Vagina (tissue), 2 donors: ENCODE data around the gene CCDC126. TPM values are rescaled to one million over a fixed set of nuclear protein-coding genes. Genes with fewer than 3 reads are reported as not detected.
"Not testable (repeated sequence)": the region's sequence is repeated elsewhere in the genome, so short reads cannot be mapped to it uniquely, and the experiment has no call there.

Experiments
- DNase-seq, 2 donors: peaks; one replicate each; pipeline ENCODE4 v3.0.0-alpha.2; 2017; ENCODE audit errors: extremely low spot score in 2 of 2
- H3K27ac ChIP-seq: fragments of 200-600 bp; sonication (generic); one replicate; pipeline ENCODE4 v1.5.1; 2019
- H3K27me3 ChIP-seq: fragments of 200-600 bp; sonication (generic); one replicate; pipeline ENCODE4 v1.5.1; 2019
- H3K36me3 ChIP-seq, 2 donors: fragments of 200-600 bp; sonication (generic); one replicate each; pipeline ENCODE4 v1.5.1; 2017 to 2019
- H3K4me1 ChIP-seq: fragments of 200-600 bp; sonication (generic); one replicate; pipeline ENCODE4 v1.5.1; 2019
- H3K4me3 ChIP-seq, 2 donors: fragments of 200-600 bp; sonication (generic); 1 replicate in 1 of 2; 2 replicates in 1 of 2; pipeline ENCODE4 v1.5.1; 2016 to 2019
- H3K9me3 ChIP-seq: fragments of 200-600 bp; sonication (generic); one replicate; pipeline ENCODE4 v1.5.1; 2019
- POLR2A ChIP-seq, 2 donors: fragments of 450-650 bp; IDR thresholded peaks; one replicate each; pipeline ENCODE4 v1.6.1; 2017; ENCODE audit warnings: antibody characterized with exemption in 2 of 2, mild to moderate bottlenecking in 2 of 2, moderate library complexity in 2 of 2
- POLR2AphosphoS5 ChIP-seq, 2 donors: sonication (generic); formaldehyde crosslinking; IDR thresholded peaks; one replicate each; pipeline ENCODE4 v1.9.0; 2017; ENCODE audit warnings: antibody characterized with exemption in 2 of 2, mild to moderate bottlenecking in 2 of 2, low read depth in 1 of 2; ENCODE audit not compliant: insufficient read depth in 1 of 2
- intact Hi-C: fragments of 100-400 bp; cut with DNase I; formaldehyde crosslinking; loops from one replicate; pipeline ENCODE4 v1.15.1; 2023
- total RNA-seq: library from RNA; depleted of rRNA; stranded (reverse); fragments of >200 nt; gene quantifications from one replicate; pipeline ENCODE4 v1.2.3, GENCODE V29; 2016
- TF ChIP-seq, protein P1 (sequence below), 3 experiments: fragments of 450-650 bp in 2 of 3; fragments of 200-600 bp in 1 of 3; sonication (generic) in 1 of 3; IDR thresholded peaks; one replicate each; pipeline ENCODE4 v1.5.1; 2017 to 2019; ENCODE audit warnings: antibody characterized with exemption in 3 of 3, mild to moderate bottlenecking in 2 of 3, moderate library complexity in 2 of 3

Gene CCDC126
- total RNA-seq, 1 donor from 2014 or later: 18.7 TPM

DNA sequence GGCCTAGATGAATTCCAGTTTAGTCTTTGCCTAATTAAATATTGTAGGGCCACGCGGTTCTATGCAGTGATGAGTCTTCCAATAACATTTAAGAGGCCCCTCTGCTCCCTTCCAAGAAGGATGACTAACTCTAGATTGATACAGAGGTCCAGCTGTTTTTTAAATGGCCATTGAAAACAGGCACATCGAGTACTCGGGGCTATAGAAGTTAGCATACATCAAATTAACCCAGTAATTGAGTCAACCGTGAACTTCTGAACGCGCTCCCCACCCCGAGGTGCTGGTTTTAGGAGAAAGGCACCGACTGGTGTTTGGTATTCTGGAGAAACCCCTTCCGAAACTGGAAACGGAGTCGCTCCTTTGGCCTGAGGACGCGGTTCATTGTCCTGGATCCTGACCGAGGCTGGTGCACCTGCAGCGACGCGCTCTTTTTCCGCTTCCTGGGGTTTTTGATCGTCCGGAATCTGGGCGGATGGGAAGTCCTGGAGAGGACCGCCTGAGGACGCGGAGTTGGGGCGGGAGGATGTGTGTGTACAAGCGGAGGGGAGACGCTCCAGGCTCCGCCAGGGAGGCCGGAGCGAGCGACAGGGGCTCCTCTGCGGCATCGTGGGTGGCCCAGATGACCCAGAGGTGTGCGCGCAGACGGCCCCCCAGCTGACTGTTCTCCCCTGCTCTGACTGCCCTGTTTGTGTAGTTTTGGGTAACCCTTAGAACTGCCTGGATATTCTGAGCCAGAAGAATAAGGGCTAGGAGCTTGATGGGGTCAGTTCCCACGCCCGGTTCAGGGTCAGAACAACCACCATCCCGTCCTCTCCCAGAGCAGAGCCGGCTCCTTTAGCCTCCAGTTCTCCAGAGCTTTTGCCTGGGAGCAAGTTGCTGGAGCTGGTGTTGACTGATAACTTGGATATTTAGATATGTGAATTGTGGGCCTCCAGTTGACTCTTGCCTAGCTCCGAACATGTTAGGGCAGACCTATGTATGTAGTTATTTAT lies 83.5 kb downstream of the CCDC126 start:
- Histone ChIP-seq H3K9me3 (no peaks in the 10 kb centered on the region), H3K4me3 (peak overlapping the region; percentile 56 to 69), H3K4me1 (peaks cover 8% of the 10 kb centered on the region), H3K27ac (peak overlapping the region; percentile 68), H3K27me3 (no peaks in the 10 kb centered on the region), H3K36me3 (no peaks in the 10 kb centered on the region)
- intact Hi-C loops: no loop called here
- DNase-seq: no peak
- no peak for TF ChIP-seq POLR2A (IDR thresholded peaks at IDR 0.05)
- TF ChIP-seq POLR2AphosphoS5 (IDR thresholded peaks at IDR 0.05; ENCODE audit: insufficient read depth in 1 of 2, low read depth in 1 of 2): peak in 1 of 2 donors; percentile 12

DNA sequence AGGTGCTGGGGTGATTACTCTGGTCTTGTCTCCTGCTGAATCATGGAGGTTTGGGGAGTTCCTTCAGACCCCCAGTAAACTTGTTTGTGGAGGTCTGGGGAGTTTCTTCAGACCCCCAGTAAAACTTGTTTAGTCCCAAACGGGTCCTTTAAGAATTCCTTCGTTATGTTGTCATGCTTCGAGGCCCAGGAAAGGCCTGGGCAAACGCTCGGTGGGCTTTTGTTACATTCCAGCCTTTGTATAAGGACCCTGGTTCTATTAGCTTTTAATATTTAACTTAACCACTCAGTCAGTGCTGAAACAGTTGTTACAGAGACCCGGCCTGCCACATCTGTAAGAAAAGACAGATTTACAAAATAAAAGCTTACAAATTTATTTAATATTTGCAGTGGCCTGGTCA lies 86.9 kb downstream of the CCDC126 start:
- H3K27me3 ChIP-seq, H3K36me3 ChIP-seq, H3K4me3 ChIP-seq, intact Hi-C loops, DNase-seq, H3K9me3 ChIP-seq, H3K27ac ChIP-seq, H3K4me1 ChIP-seq: not testable (repeated sequence)

DNA sequence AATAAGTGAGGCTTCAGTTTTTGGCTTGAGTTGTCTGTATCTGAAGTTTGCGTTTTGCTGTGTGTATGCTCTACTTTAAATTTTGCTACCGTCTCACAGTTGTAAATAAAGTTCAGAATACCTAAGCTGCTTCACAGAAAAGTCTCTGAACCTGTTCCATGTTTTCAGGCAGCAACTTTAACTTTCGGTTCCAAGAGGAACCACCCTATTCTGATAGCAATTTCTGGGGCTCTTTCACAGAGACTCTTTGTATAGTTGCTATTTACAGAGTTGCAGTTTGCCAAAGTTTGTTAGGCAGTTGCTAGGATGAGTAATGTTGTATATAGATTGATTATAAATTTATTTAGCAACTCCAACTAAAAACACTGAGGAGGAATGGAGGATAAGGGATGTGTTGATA lies 88.5 kb downstream of the CCDC126 start:
- no peak for DNase-seq
- TF ChIP-seq POLR2AphosphoS5 (IDR thresholded peaks at IDR 0.05; ENCODE audit: insufficient read depth in 1 of 2, low read depth in 1 of 2) (no peak), POLR2A (IDR thresholded peaks at IDR 0.05) (no peak)
- TF ChIP-seq, protein P1, sequence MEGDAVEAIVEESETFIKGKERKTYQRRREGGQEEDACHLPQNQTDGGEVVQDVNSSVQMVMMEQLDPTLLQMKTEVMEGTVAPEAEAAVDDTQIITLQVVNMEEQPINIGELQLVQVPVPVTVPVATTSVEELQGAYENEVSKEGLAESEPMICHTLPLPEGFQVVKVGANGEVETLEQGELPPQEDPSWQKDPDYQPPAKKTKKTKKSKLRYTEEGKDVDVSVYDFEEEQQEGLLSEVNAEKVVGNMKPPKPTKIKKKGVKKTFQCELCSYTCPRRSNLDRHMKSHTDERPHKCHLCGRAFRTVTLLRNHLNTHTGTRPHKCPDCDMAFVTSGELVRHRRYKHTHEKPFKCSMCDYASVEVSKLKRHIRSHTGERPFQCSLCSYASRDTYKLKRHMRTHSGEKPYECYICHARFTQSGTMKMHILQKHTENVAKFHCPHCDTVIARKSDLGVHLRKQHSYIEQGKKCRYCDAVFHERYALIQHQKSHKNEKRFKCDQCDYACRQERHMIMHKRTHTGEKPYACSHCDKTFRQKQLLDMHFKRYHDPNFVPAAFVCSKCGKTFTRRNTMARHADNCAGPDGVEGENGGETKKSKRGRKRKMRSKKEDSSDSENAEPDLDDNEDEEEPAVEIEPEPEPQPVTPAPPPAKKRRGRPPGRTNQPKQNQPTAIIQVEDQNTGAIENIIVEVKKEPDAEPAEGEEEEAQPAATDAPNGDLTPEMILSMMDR (IDR thresholded peaks at IDR 0.05): no peak
- intact Hi-C loops: no loop called here
- H3K27me3 ChIP-seq: no peaks in the 10 kb centered on the region
- H3K36me3 ChIP-seq: no peaks in the 10 kb centered on the region
- H3K27ac ChIP-seq: no peak overlapping the region
- peaks cover 7% of the 10 kb centered on the region for H3K4me1 ChIP-seq
- H3K9me3 ChIP-seq: no peaks in the 10 kb centered on the region
- H3K4me3 ChIP-seq: no peak overlapping the region

DNA sequence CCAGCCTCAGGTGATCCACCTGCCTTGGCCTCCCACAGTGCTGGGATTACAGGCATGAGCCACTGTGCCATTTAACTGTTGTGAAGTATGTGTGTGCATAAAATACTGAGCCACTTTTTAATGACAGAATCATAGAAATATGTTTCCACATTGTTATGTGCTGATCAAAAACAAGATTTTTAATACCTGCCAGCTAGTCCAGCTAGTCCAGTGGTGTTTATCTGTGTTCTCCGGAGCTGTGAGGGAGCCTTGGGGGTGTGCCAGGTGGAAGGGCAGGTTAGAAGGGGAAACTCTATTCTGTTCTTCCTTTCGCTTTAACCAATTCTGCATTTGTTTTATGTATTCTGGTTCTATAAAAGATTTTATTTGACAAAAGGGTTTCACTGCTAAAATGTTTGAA lies 89.8 kb downstream of the CCDC126 start:
- no peaks in the 10 kb centered on the region for H3K27me3 ChIP-seq
- no peak overlapping the region for H3K4me3 ChIP-seq
- H3K36me3 ChIP-seq: no peaks in the 10 kb centered on the region
- no peak overlapping the region for H3K27ac ChIP-seq
- DNase-seq: no peak
- H3K9me3 ChIP-seq: no peaks in the 10 kb centered on the region
- intact Hi-C loops: no loop called here
- H3K4me1 ChIP-seq: no peaks in the 10 kb centered on the region
- TF ChIP-seq POLR2A (IDR thresholded peaks at IDR 0.05) (no peak), POLR2AphosphoS5 (IDR thresholded peaks at IDR 0.05; ENCODE audit: insufficient read depth in 1 of 2, low read depth in 1 of 2) (no peak)
- TF ChIP-seq, protein P1 (IDR thresholded peaks at IDR 0.05): no peak

DNA sequence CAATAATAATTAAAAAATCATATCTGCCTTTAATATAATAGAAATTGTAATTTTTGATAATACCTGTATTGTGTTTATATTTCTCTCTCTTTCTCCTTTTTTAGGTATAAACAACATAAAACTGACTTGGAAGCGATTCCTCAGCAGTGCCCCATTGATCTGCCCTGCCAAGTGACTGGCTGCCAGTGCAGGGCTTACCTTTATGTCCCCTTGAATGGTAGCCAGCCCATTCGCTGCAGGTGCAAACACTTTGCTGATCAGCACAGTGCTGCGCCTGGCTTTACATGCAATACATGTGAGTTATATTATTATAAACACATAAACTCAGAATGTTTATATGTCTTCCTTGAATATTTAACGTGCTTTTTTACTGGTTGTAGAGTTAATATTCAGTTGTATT lies 92.0 kb downstream of the CCDC126 start:
- TF ChIP-seq POLR2A (IDR thresholded peaks at IDR 0.05) (no peak), POLR2AphosphoS5 (IDR thresholded peaks at IDR 0.05; ENCODE audit: insufficient read depth in 1 of 2, low read depth in 1 of 2) (no peak)
- TF ChIP-seq, protein P1 (IDR thresholded peaks at IDR 0.05): no peak
- H3K4me1 ChIP-seq: no peaks in the 10 kb centered on the region
- no peak overlapping the region for H3K4me3 ChIP-seq
- H3K27ac ChIP-seq: no peak overlapping the region
- H3K9me3 ChIP-seq: no peaks in the 10 kb centered on the region
- no peaks in the 10 kb centered on the region for H3K27me3 ChIP-seq
- intact Hi-C loops: no loop called here
- H3K36me3 ChIP-seq: peaks cover 0 to 6% of the 10 kb centered on the region in 2 donors
- no peak for DNase-seq

DNA sequence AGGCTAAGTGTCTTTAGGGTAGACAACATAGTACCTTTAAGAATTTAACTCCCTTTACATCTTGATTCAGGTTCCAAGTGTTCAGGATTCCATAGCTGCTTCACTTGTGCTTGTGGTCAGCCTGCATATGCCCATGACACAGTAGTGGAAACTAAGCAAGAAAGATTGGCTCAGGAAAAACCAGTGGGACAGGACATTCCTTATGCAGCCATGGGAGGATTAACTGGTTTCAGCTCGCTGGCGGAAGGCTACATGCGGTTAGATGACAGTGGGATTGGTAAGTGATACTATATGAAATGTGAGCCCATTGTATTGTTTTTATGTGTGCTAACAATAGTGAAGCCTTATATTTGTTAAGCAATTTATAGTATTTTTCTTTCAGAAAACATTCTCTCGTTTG lies 94.1 kb downstream of the CCDC126 start:
- H3K27ac ChIP-seq: no peak overlapping the region
- no peak for DNase-seq
- no peak overlapping the region for H3K4me3 ChIP-seq
- TF ChIP-seq POLR2A (IDR thresholded peaks at IDR 0.05): no peak
- intact Hi-C loops: no loop called here
- H3K9me3 ChIP-seq: no peaks in the 10 kb centered on the region
- H3K4me1 ChIP-seq: no peaks in the 10 kb centered on the region
- H3K36me3 ChIP-seq: peaks cover 0 to 6% of the 10 kb centered on the region in 2 donors
- no peaks in the 10 kb centered on the region for H3K27me3 ChIP-seq
